Mammary epithelial cell (primary cell): ENCODE data around the gene TRIAP1.
A peak's percentile ranks its signal among the peaks of the same experiment; 100 is the strongest.

Source experiments
- EZH2 ChIP-seq: IDR thresholded peaks from 2 replicates; pipeline ENCODE4 v1.6.1; 2012; ENCODE audit warnings: low read length, inconsistent platforms, borderline replicate concordance
- TF ChIP-seq, protein P1 (sequence below), 2 donors: IDR thresholded peaks in 1 of 2; conservative IDR thresholded peaks in 1 of 2; 2 replicates each; pipeline ENCODE4 v1.5.1; 2011 to 2012; ENCODE audit warnings: inconsistent platforms in 2 of 2, low read length in 2 of 2, mild to moderate bottlenecking in 2 of 2, control low read depth in 1 of 2, low read depth in 1 of 2; ENCODE audit not compliant: insufficient read depth in 1 of 2; ENCODE audit errors: extremely low read depth in 1 of 2

DNA sequence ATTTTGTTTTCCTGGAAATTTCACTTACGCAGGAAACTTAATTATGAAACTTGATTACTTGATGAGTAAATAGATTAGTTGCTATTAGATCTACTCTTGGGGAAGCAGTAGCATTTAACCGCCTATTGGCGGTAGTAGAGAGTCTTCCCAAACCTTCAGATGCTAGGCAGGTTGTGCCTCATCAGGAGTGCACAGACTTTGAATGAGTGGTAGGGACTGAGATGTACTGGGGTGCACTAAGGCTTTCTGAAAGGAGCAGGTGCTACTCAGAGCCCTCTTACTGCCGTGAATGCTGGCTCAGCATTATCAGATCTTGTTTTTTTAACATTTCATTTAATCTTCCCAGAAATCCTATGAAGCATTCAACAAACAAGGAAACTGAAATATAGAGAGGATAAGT is 7.8 kb upstream of the TRIAP1 start:
- TF ChIP-seq, protein P1, sequence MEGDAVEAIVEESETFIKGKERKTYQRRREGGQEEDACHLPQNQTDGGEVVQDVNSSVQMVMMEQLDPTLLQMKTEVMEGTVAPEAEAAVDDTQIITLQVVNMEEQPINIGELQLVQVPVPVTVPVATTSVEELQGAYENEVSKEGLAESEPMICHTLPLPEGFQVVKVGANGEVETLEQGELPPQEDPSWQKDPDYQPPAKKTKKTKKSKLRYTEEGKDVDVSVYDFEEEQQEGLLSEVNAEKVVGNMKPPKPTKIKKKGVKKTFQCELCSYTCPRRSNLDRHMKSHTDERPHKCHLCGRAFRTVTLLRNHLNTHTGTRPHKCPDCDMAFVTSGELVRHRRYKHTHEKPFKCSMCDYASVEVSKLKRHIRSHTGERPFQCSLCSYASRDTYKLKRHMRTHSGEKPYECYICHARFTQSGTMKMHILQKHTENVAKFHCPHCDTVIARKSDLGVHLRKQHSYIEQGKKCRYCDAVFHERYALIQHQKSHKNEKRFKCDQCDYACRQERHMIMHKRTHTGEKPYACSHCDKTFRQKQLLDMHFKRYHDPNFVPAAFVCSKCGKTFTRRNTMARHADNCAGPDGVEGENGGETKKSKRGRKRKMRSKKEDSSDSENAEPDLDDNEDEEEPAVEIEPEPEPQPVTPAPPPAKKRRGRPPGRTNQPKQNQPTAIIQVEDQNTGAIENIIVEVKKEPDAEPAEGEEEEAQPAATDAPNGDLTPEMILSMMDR (conservative IDR thresholded peaks at IDR 0.05 in 1 of 2, IDR thresholded peaks at IDR 0.05 in 1 of 2; ENCODE audit: extremely low read depth in 1 of 2, insufficient read depth in 1 of 2, low read depth in 1 of 2, low read length in 2 of 2): peak; percentile 71 to 82
- no peak for TF ChIP-seq EZH2
